Neural crest cell (in vitro differentiated cells): ENCODE measurements around the gene ZBTB24. TPM values are rescaled to one million over a fixed set of nuclear protein-coding genes. Genes with fewer than 3 reads are reported as not detected.

Experiments
- DNase-seq: peaks from one replicate; pipeline ENCODE4 v3.0.0; 2021; ENCODE audit warnings: low read depth, mixed read lengths, low spot score
- H3K27ac Mint-ChIP-seq: one replicate; pipeline ENCODE4 v1.8.0; 2021; ENCODE audit warnings: mild to moderate bottlenecking, mixed read lengths; ENCODE audit not compliant: unreplicated experiment
- H3K27me3 Mint-ChIP-seq: 2 replicates; pipeline ENCODE4 v1.8.0; 2021; ENCODE audit warnings: low read depth, mild to moderate bottlenecking, mixed read lengths
- H3K36me3 Mint-ChIP-seq: 2 replicates; pipeline ENCODE4 v1.8.0; 2021; ENCODE audit warnings: low read depth, mild to moderate bottlenecking, mixed read lengths
- H3K4me1 Mint-ChIP-seq: 2 replicates; pipeline ENCODE4 v1.8.0; 2021; ENCODE audit warnings: mixed read lengths
- H3K4me3 Mint-ChIP-seq: one replicate; pipeline ENCODE4 v1.8.0; 2021; ENCODE audit warnings: mild to moderate bottlenecking, mixed read lengths
- H3K9me3 Mint-ChIP-seq: 2 replicates; pipeline ENCODE4 v1.8.0; 2021; ENCODE audit warnings: mixed read lengths
- total RNA-seq: library from RNA; stranded (reverse); gene quantifications from 2 replicates; pipeline ENCODE4 v1.2.1, GENCODE V29; 2021
- TF ChIP-seq, protein P1 (sequence below): fragments of 200-600 bp; sonication (generic); conservative IDR thresholded peaks from 2 replicates; pipeline ENCODE4 v1.5.0; 2021; ENCODE audit warnings: antibody characterized with exemption, mild to moderate bottlenecking

The ZBTB24 gene
- total RNA-seq, 1 donor from 2014 or later, result 10.5 TPM

DNA sequence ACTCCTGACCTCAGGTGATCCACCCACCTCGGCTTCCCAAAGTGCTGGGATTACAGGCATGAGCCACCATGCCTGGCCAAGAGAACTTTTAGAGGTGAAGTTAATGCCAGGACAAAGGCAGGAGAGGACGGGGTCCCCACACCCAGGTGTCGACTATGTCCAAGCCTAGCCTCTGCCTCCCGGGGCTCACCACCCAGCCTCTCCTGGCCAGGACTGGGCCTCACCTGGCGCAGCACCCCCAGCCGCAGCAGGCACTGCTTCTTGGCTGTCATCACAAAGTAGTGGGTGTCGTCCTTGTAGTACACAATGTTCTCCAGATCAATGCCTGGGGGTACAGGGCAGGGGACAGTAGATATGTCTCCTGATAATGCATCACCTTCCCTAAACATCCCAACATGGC is 31.6 kb downstream of the ZBTB24 start:
- H3K27ac Mint-ChIP-seq, result no peak overlapping the region
- H3K4me3 Mint-ChIP-seq, result peak overlapping the region; percentile 71
- no peak for DNase-seq
- no peaks in the 10 kb centered on the region for H3K27me3 Mint-ChIP-seq
- no peaks in the 10 kb centered on the region for H3K36me3 Mint-ChIP-seq
- TF ChIP-seq, protein P1, sequence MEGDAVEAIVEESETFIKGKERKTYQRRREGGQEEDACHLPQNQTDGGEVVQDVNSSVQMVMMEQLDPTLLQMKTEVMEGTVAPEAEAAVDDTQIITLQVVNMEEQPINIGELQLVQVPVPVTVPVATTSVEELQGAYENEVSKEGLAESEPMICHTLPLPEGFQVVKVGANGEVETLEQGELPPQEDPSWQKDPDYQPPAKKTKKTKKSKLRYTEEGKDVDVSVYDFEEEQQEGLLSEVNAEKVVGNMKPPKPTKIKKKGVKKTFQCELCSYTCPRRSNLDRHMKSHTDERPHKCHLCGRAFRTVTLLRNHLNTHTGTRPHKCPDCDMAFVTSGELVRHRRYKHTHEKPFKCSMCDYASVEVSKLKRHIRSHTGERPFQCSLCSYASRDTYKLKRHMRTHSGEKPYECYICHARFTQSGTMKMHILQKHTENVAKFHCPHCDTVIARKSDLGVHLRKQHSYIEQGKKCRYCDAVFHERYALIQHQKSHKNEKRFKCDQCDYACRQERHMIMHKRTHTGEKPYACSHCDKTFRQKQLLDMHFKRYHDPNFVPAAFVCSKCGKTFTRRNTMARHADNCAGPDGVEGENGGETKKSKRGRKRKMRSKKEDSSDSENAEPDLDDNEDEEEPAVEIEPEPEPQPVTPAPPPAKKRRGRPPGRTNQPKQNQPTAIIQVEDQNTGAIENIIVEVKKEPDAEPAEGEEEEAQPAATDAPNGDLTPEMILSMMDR, result no peak
- H3K9me3 Mint-ChIP-seq, result no peaks in the 10 kb centered on the region
- peaks cover 12% of the 10 kb centered on the region for H3K4me1 Mint-ChIP-seq

DNA sequence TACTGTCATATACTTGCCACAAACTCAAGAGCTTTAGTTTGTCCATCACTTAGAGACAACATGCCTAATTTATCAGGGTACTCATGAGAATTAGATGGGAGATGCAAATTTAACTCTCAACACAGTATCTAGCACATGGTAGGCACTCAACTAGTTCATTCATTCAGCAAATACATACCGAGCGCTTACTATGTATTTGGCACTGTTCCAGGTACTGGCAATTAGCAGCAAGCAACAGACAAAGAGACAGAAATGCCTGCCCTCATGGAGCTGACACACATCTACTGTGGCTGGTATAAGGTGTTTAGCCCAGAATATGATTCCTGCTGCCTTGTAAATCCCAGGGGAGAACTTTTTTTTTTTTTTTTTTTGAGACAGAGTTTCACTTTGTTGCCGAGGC is 32.2 kb downstream of the ZBTB24 start:
- Mint-ChIP-seq H3K4me3 (peak overlapping the region; percentile 36), H3K27me3 (no peaks in the 10 kb centered on the region), H3K27ac (no peak overlapping the region), H3K4me1 (peaks cover 9% of the 10 kb centered on the region), H3K36me3 (no peaks in the 10 kb centered on the region), H3K9me3 (no peaks in the 10 kb centered on the region)
- no peak for DNase-seq
- TF ChIP-seq, protein P1, result no peak

DNA sequence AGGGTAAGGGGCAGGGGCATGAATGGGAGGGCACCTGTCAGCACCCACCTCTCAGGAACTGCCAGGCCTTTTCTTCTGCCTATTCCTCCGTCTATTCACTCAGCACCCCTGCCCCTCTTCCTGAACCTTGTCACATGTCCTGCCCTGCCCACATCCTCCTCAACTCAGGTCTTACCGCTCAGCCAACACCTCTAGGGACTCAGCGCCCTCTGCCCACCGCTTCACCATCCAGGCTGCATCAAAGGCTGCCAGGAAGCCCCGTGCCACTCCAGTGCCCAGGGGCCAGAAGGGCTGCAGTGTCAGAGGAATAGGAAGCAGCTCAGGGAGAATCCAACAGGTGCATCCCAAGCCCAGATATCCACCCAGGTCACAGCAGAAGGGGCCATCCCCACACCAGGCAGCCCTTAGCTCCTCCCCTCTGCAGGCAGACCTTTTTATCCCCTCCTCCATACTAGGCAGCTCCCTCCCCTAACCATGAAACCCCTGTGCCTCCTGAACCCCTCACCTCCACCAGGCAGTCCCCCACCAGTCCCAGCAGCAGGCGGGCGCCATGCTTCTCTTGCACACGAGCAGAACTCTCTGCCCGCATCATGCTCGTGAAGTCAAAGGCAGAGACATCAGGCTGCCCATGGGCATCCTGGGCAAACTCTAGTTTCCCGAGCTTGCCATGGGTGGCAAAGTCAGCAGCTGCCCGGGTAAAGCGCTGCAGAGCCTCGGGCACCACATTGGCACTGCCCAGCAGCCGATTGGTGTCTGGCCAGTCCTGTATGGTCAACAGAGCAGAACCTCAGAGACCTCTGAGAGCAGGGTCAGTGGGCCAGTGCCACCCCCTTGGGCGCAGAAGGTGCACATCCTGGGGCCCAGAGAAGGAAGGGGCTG is 33.0 kb downstream of the ZBTB24 start:
- Mint-ChIP-seq H3K27ac (no peak overlapping the region), H3K27me3 (no peaks in the 10 kb centered on the region), H3K36me3 (peaks cover 5% of the 10 kb centered on the region), H3K9me3 (no peaks in the 10 kb centered on the region), H3K4me3 (peak overlapping the region; percentile 15), H3K4me1 (peaks cover 12% of the 10 kb centered on the region)
- no peak for DNase-seq
- TF ChIP-seq, protein P1, result no peak

DNA sequence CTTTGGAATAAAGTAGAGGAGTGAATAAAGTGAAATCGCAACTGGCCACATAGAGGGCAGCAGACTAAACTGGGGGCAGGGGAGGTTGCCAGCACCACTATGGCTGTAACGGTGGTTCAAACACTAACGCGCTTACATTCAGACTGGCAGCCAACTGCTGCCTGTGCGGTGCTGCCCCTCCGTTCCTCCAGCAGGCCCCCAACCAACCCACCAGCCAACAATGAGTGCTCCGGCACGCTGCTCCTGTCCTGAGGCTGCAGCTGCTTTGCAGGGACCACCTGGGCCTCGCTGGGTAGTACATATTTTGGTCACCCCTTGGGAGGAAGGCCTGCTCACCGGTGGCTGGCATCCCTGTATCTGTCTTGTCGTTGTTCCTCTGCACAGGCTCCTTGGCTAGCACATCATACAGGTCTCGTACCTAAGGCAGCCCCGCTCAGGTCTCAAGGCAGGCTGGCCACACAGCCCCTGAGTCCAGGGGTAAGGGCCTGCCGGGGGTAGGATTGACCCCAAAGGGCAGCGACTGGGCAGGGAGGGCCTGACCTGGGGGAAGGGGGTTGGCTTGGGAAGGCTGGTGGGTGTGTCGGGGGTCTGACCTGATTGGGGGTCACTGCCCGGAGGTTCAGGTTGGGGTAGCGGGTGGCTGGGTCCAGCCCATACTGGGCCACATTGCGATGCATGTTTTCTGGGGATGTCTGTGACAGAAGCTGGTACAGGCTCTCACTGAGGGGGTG is 33.8 kb downstream of the ZBTB24 start:
- Mint-ChIP-seq H3K4me1 (peaks cover 7% of the 10 kb centered on the region), H3K9me3 (no peaks in the 10 kb centered on the region), H3K4me3 (peak overlapping the region; percentile 49), H3K27me3 (no peaks in the 10 kb centered on the region), H3K27ac (no peak overlapping the region), H3K36me3 (peaks cover 5% of the 10 kb centered on the region)
- TF ChIP-seq, protein P1, result no peak
- no peak for DNase-seq

DNA sequence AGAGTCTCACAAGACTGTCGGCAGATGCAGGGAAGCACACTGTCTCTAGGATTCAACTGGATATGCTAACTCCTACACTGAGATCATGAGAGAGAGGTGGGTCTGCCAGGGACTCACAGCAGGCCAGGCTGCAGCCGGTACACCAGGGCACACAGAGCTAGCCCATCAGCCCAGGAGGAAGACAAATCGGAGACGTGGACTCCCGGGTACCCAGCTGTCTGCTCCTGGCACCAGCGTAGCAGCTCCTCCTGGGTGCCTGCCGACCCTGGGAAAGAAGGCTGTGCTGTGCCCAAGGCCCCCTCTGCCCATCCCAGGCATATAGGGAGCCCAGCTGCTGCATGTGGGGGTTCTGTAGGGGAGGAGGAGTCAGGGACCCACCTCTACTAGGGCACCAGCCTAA is 34.4 kb downstream of the ZBTB24 start:
- H3K27me3 Mint-ChIP-seq, result no peaks in the 10 kb centered on the region
- H3K9me3 Mint-ChIP-seq, result no peaks in the 10 kb centered on the region
- H3K4me3 Mint-ChIP-seq, result peak overlapping the region; percentile 49
- H3K4me1 Mint-ChIP-seq, result peaks cover 3% of the 10 kb centered on the region
- peaks cover 5% of the 10 kb centered on the region for H3K36me3 Mint-ChIP-seq
- no peak for DNase-seq
- TF ChIP-seq, protein P1, result no peak
- H3K27ac Mint-ChIP-seq, result peak overlapping the region; percentile 38
